GM12878 (cell line): Measurements from ENCODE around the gene TNFRSF11A. TPM values are rescaled to one million over a fixed set of nuclear protein-coding genes. Genes with fewer than 3 reads are reported as not detected.

Experiments
- ATAC-seq: fragments of 200-7000 bp; cut with Tn5 transposase; 3 replicates; pipeline ENCODE4 v1.9.1; 2020; ENCODE audit warnings: mild to moderate bottlenecking, moderate library complexity
- BruUV-seq: library from RNA; stranded (reverse); fragments of 400-500 nt; replicated peaks from 2 replicates; lab custom pipeline; 2021; lab: Mats Ljungman, UMichigan
- CTCF ChIA-PET: fragments of 300-600 bp; sonication (Branson Sonifier 250); formaldehyde crosslinking; extraction: SDS; loops from one replicate; lab custom pipeline; 2021; ENCODE audit warnings: inconsistent platforms; lab: Yijun Ruan, JAX
- POLR2A ChIA-PET: fragments of 350-600 bp; formaldehyde crosslinking; extraction: SDS; loops from one replicate; lab custom pipeline; 2021; ENCODE audit warnings: inconsistent platforms; lab: Charles Lee
- RAD21 ChIA-PET: fragments of 300-600 bp; sonication (Branson Sonifier 250); formaldehyde crosslinking; loops from one replicate; lab custom pipeline; 2023; ENCODE audit warnings: antibody characterized with exemption; ENCODE audit not compliant: unreplicated experiment; lab: Charles Lee
- SMC1A ChIA-PET: fragments of 300-600 bp; sonication (Branson Sonifier 250); formaldehyde crosslinking; loops from one replicate; lab custom pipeline; 2023; ENCODE audit not compliant: unreplicated experiment, uncharacterized antibody; lab: Charles Lee
- DNase-seq: peaks from one replicate; pipeline ENCODE4 v3.0.0-alpha.2; 2011; ENCODE audit warnings: low read depth, low spot score
- FAIRE-seq: peaks from 3 replicates; lab custom pipeline; 2011; peaks lifted over from hg19 to GRCh38; lab: Jason Lieb, UNC
- H2AFZ ChIP-seq: 2 replicates; pipeline ENCODE4 v1.6.0; 2011; ENCODE audit warnings: low read depth, low read length, control low read depth; ENCODE audit not compliant: control insufficient read depth
- H3K27ac ChIP-seq: 2 replicates; pipeline ENCODE4 v1.5.1; 2011; ENCODE audit warnings: control low read depth; ENCODE audit not compliant: control insufficient read depth, insufficient read depth
- H3K27me3 ChIP-seq, 2 experiments: replicated peaks in 1 of 2; 2 replicates each; pipeline versions ENCODE4 v1.6.0 to v1.6.1; 2011; ENCODE audit warnings: low read length in 1 of 2; ENCODE audit not compliant: control insufficient read depth in 2 of 2, insufficient read depth in 2 of 2
- H3K36me3 ChIP-seq, 2 experiments: 2 replicates each; pipeline ENCODE4 v1.5.1; 2011; ENCODE audit warnings: low read length in 1 of 2; ENCODE audit not compliant: control insufficient read depth in 2 of 2, insufficient read depth in 2 of 2
- H3K4me1 ChIP-seq: 2 replicates; pipeline ENCODE4 v1.6.1; 2011; ENCODE audit warnings: mild to moderate bottlenecking, low read length, moderate library complexity, mixed read lengths; ENCODE audit not compliant: control insufficient read depth, insufficient read depth
- H3K4me2 ChIP-seq: 2 replicates; pipeline ENCODE4 v1.6.0; 2011; ENCODE audit warnings: control low read depth; ENCODE audit not compliant: control insufficient read depth, insufficient read depth
- H3K4me3 ChIP-seq: fragments of 200-600 bp; sonication (generic); 2 replicates; pipeline ENCODE4 v1.5.1; 2016
- H3K79me2 ChIP-seq: 2 replicates; pipeline ENCODE4 v1.6.0; 2011; ENCODE audit warnings: low read length; ENCODE audit not compliant: control insufficient read depth, insufficient read depth
- H3K9ac ChIP-seq: 2 replicates; pipeline ENCODE4 v1.8.0; 2011; ENCODE audit warnings: low read length, control low read depth, mixed read lengths; ENCODE audit not compliant: control insufficient read depth, insufficient read depth
- H3K9me3 ChIP-seq: replicated peaks from 3 replicates; pipeline ENCODE4 v1.5.1; 2011; ENCODE audit warnings: mild to moderate bottlenecking, low read length; ENCODE audit not compliant: control insufficient read depth, insufficient read depth
- H4K20me1 ChIP-seq: 2 replicates; pipeline ENCODE4 v1.6.0; 2011; ENCODE audit not compliant: control insufficient read depth, insufficient read depth
- ATF3 ChIP-seq: IDR thresholded peaks from 2 replicates; pipeline ENCODE4 v1.6.1; 2011; ENCODE audit warnings: low read depth, mild to moderate bottlenecking, low read length, moderate library complexity, borderline replicate concordance; ENCODE audit errors: extremely low read depth
- BCL11A ChIP-seq: IDR thresholded peaks from 2 replicates; pipeline ENCODE4 v1.6.1; 2011; ENCODE audit warnings: low read depth, low read length
- BMI1 ChIP-seq: fragments of 450-650 bp; IDR thresholded peaks from 2 replicates; pipeline ENCODE4 v1.6.1; 2016; ENCODE audit warnings: mild to moderate bottlenecking, moderate library complexity, borderline replicate concordance
- CBX3 ChIP-seq: fragments of 200-600 bp; sonication (generic); IDR thresholded peaks from 2 replicates; pipeline ENCODE4 v1.6.1; 2016; ENCODE audit warnings: low read depth, borderline replicate concordance
- CBX5 ChIP-seq: sonication (generic); IDR thresholded peaks from 2 replicates; pipeline ENCODE4 v1.6.1; 2016; ENCODE audit warnings: low read depth, moderate library complexity, mild to moderate bottlenecking, inconsistent platforms
- DPF2 ChIP-seq: fragments of 450-650 bp; IDR thresholded peaks from 2 replicates; pipeline ENCODE4 v1.6.1; 2017; ENCODE audit warnings: mild to moderate bottlenecking
- GATAD2B ChIP-seq: fragments of 450-650 bp; conservative IDR thresholded peaks from 2 replicates; pipeline ENCODE4 v1.6.1; 2017; ENCODE audit warnings: low read depth, mild to moderate bottlenecking, moderate library complexity
- HCFC1 ChIP-seq: fragments of 150-350 bp; IDR thresholded peaks from 2 replicates; pipeline ENCODE4 v1.6.1; 2014; ENCODE audit warnings: low read length
- HSF1 ChIP-seq: fragments of 150-350 bp; IDR thresholded peaks from 2 replicates; pipeline ENCODE4 v1.6.1; 2014; ENCODE audit warnings: mild to moderate bottlenecking, low read depth, low read length
- KDM1A ChIP-seq: fragments of 200-600 bp; sonication (generic); IDR thresholded peaks from 2 replicates; pipeline ENCODE4 v1.6.1; 2016; ENCODE audit warnings: borderline replicate concordance
- MEF2A ChIP-seq: IDR thresholded peaks from 2 replicates; pipeline ENCODE4 v1.6.1; 2011; ENCODE audit warnings: low read depth, mild to moderate bottlenecking, low read length, moderate library complexity; ENCODE audit not compliant: insufficient read depth
- POLR2A ChIP-seq: IDR thresholded peaks from 2 replicates; pipeline ENCODE4 v1.6.1; 2011; ENCODE audit warnings: low read depth, mild to moderate bottlenecking, low read length
- RAD21 ChIP-seq: IDR thresholded peaks from 2 replicates; pipeline ENCODE4 v1.6.1; 2011; ENCODE audit warnings: mild to moderate bottlenecking, low read depth, low read length, moderate library complexity; ENCODE audit not compliant: insufficient read depth
- RBBP5 ChIP-seq: fragments of 200-600 bp; sonication (generic); conservative IDR thresholded peaks from 2 replicates; pipeline ENCODE4 v1.6.1; 2016
- RELA ChIP-seq: fragments of 450-650 bp; IDR thresholded peaks from 2 replicates; pipeline ENCODE4 v1.8.0; 2014; ENCODE audit warnings: borderline replicate concordance; ENCODE audit not compliant: partially characterized antibody
- SIX5 ChIP-seq: IDR thresholded peaks from 2 replicates; pipeline ENCODE4 v1.6.1; 2011; ENCODE audit warnings: mild to moderate bottlenecking, low read depth, low read length, moderate library complexity; ENCODE audit not compliant: severe bottlenecking
- TARDBP ChIP-seq: IDR thresholded peaks from 2 replicates; pipeline ENCODE4 v1.6.1; 2016; ENCODE audit warnings: borderline replicate concordance
- ZNF384 ChIP-seq: IDR thresholded peaks from 2 replicates; pipeline ENCODE4 v1.6.1; 2012; ENCODE audit warnings: low read depth, mild to moderate bottlenecking, low read length, improper control_type of control experiment, borderline replicate concordance
- WGBS: methylation state at CpG from one replicate; pipeline ENCODE4 v1.1.6; 2016; ENCODE audit warnings: low lambda C conversion rate; ENCODE audit not compliant: insufficient replicate concordance, insufficient coverage; ENCODE audit errors: missing lambda C conversion rate; 5-methylcytosine and 5-hydroxymethylcytosine counted together
- in situ Hi-C: fragments of 300-500 bp; cut with MboI; formaldehyde crosslinking; loops from 9 replicates; pipeline ENCODE4 v1.14.3; 2018; ENCODE audit warnings: mixed read lengths
- intact Hi-C: fragments of 100-400 bp; cut with micrococcal nuclease; formaldehyde crosslinking; loops from one replicate; pipeline ENCODE4 v1.14.2; 2022; ENCODE audit not compliant: unreplicated experiment
- polyA plus RNA-seq, 11 experiments: library from polyadenylated mRNA; depleted of rRNA in 4 of 11; unstranded in 6 of 11; stranded (reverse) in 5 of 11; fragments of >200 nt; fragmentation: Nextera tagmentation in 4 of 11; fragmentation: Illumina TruSeq in 1 of 11; extraction: Ambion mirVana in 4 of 11; extraction: Trizol in 1 of 11; gene quantifications; 1 replicate in 1 of 11; 2 replicates in 10 of 11; pipeline versions ENCODE4 v1.2.1 to v1.2.3, GENCODE V29; 2011 to 2016; ENCODE audit warnings: inconsistent platforms in 2 of 11, missing spikeins in 2 of 11, low read depth in 1 of 11
- total RNA-seq, 4 experiments: library from RNA; depleted of rRNA in 3 of 4; stranded (reverse); fragments of >200 nt in 3 of 4; fragmentation: Illumina TruSeq in 1 of 4; extraction: Trizol in 1 of 4; gene quantifications; 2 replicates each; pipeline versions ENCODE4 v1.2.1 to v1.2.3, GENCODE V29; 2013 to 2021

The TNFRSF11A gene
- total and polyA plus RNA-seq, 10 of the 15 experiments (the other 5 are each of a cell fraction or from before 2014, with no cell fraction given), result 0.07 to 4.0 (median 0.23) TPM

- ChIA-PET CTCF (no interaction called here), RAD21 (no interaction called here), POLR2A (no interaction called here), SMC1A (no interaction called here)
- H3K36me3 ChIP-seq, result no peaks in the 10 kb centered on the region
- ATAC-seq, result no peak
- no peak for FAIRE-seq
- in situ Hi-C loops (no loop called here), intact Hi-C loops (no loop called here)
- no peak overlapping the region for H3K9ac ChIP-seq
- H3K27ac ChIP-seq, result no peak overlapping the region
- no peaks in the 10 kb centered on the region for H4K20me1 ChIP-seq
- no peaks in the 10 kb centered on the region; a peak in 1 of 4 replicates for H3K27me3 ChIP-seq
- no peak for DNase-seq
- H2AFZ ChIP-seq, result no peak overlapping the region
- no peak overlapping the region for H3K4me2 ChIP-seq
- no peaks in the 10 kb centered on the region for H3K79me2 ChIP-seq
- TF ChIP-seq RELA (no peak), MEF2A (no peak), TARDBP (no peak), BMI1 (no peak), RBBP5 (no peak), CBX3 (no peak), RAD21 (no peak), DPF2 (no peak), CBX5 (no peak), HCFC1 (no peak), GATAD2B (no peak), BCL11A (no peak), KDM1A (no peak), SIX5 (no peak), ATF3 (no peak), POLR2A (no peak), ZNF384 (no peak), HSF1 (no peak)
- H3K9me3 ChIP-seq, result no peaks in the 10 kb centered on the region
- H3K4me1 ChIP-seq, result no peaks in the 10 kb centered on the region
- 91% methylated on average over 12 of the region's 12 CpGs for WGBS
- no peak overlapping the region for H3K4me3 ChIP-seq
- BruUV-seq, result no TSS peak
Measured at GRCh38 chr18:62438402-62438801, 113.3 kb downstream of the TNFRSF11A start.
